ENCODE data around the gene ANKRD11.
"Not testable (repeated sequence)": the region's sequence is repeated elsewhere in the genome, so short reads cannot be mapped to it uniquely, and the experiment has no call there.

The ANKRD11 gene

DNA sequence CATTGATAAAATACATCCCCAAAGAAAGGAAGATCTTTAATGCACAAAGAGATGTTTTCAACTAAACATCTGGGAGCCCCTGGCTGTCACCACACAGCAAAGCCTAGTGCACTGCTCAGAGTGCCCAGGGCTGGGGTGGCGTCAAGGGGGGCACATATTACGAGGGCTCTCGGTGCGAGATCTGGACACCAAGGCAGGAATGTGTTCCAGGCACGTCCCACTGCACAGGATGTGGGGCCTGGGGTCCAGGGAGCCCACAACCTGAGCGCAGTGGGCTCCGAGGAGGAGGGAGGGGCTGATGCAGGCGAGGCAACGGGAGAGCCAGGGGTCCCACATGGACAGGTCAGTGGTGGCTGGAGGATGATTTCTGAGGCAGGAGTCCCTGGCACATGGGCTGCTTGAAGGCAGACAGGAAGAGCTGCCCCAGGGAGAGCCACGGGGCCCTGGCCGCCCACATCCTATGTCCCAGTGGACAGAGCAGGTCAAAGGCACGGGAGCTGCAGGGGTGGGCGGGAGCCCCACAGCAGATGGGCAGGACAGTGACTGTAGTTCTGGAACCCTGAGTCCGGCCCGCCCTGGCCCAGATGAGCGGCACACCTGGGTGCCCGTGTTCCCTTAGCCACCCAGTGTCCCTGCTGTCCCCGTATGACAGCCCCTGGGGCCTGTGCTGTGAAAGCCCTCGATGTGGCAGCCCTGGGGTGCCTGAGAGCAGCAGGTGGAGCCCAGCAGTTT lies 216.5 kb downstream of the ANKRD11 start:
- peaks cover 34 to 89% of the 10 kb centered on the region in 2 donors for H3K36me3 ChIP-seq (ENCODE audit: control insufficient read depth in 1 of 2, insufficient read depth in 2 of 2, low read length in 2 of 2)
- no peak overlapping the region for H3K4me3 ChIP-seq (ENCODE audit: low read depth in 1 of 2, low read length in 2 of 2)
- no peaks in the 10 kb centered on the region for H3K4me1 ChIP-seq (ENCODE audit: control insufficient read depth in 1 of 2, insufficient read depth in 2 of 2, low read length in 2 of 2)
- no peaks in the 10 kb centered on the region for H3K27me3 ChIP-seq (ENCODE audit: low read depth, low read length)
- H3K9me3 ChIP-seq (ENCODE audit: control insufficient read depth in 1 of 2, low read length in 2 of 2): no peaks in the 10 kb centered on the region
- no peak overlapping the region for H3K27ac ChIP-seq (ENCODE audit: low read length)

DNA sequence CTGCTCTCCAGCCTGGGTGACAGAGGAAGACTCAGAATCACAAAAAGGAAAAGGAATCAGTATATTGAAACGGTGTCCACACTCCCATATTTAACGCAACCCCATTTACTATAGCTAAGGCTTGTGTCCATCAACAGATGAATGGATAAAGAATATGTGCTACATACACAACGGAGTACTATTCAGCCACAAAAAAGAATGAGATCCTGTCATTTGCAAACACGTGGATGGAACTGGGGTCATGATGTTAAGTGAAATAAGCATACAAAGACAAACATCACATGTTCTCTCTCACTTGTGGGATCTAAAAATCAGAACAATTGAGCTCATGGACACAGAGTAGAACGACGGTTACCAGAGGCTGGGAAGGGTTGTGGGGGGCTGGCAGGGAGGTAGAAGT lies 217.7 kb downstream of the ANKRD11 start:
- no peaks in the 10 kb centered on the region for H3K9me3 ChIP-seq (ENCODE audit: control insufficient read depth in 1 of 2, low read length in 2 of 2)
- peaks cover 32 to 81% of the 10 kb centered on the region in 2 donors for H3K36me3 ChIP-seq (ENCODE audit: control insufficient read depth in 1 of 2, insufficient read depth in 2 of 2, low read length in 2 of 2)
- no peak overlapping the region for H3K27ac ChIP-seq (ENCODE audit: low read length)
- no peaks in the 10 kb centered on the region for H3K4me1 ChIP-seq (ENCODE audit: control insufficient read depth in 1 of 2, insufficient read depth in 2 of 2, low read length in 2 of 2)
- no peaks in the 10 kb centered on the region for H3K27me3 ChIP-seq (ENCODE audit: low read depth, low read length)
- no peak overlapping the region for H3K4me3 ChIP-seq (ENCODE audit: low read depth in 1 of 2, low read length in 2 of 2)

DNA sequence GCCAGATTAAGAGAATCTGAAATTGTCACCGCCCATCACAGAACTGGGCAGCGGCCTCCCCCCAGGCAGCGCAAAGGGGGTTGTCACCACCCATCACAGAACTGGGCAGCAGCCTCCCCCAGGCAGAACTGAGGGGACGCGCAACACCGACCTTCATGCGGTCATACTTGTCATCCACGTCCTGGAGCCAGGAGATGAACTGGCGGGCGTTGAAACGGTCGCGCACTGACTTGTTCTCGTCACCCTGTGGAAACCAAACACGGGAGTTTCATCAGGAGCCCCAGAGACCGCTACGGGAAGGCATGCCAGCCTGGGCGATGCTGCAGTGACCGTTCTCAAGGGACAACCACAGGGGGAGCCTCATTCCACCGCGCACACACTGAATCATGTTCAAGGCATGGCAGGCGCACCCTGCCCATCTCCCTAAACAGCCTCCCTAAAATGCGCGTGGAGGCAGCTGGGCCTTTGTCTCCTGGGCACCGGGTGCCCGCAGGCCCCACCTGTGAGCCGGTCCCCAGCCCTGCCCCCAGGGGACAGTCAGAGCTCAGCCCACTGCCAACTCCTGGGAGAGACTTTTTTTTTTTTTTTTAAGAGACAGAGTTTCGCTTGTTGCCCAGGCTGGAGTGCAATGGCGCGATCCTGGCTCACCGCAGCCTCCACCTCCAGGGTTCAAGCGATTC lies 219.6 kb downstream of the ANKRD11 start:
- Histone ChIP-seq H3K27ac (ENCODE audit: low read length) (no peak overlapping the region), H3K4me3 (ENCODE audit: low read depth in 1 of 2, low read length in 2 of 2) (no peak overlapping the region), H3K27me3 (ENCODE audit: low read depth, low read length) (no peaks in the 10 kb centered on the region), H3K4me1 (ENCODE audit: control insufficient read depth in 1 of 2, insufficient read depth in 2 of 2, low read length in 2 of 2) (no peaks in the 10 kb centered on the region), H3K36me3 (ENCODE audit: control insufficient read depth in 1 of 2, insufficient read depth in 2 of 2, low read length in 2 of 2) (peaks cover 32 to 79% of the 10 kb centered on the region in 2 donors), H3K9me3 (ENCODE audit: control insufficient read depth in 1 of 2, low read length in 2 of 2) (no peaks in the 10 kb centered on the region)

DNA sequence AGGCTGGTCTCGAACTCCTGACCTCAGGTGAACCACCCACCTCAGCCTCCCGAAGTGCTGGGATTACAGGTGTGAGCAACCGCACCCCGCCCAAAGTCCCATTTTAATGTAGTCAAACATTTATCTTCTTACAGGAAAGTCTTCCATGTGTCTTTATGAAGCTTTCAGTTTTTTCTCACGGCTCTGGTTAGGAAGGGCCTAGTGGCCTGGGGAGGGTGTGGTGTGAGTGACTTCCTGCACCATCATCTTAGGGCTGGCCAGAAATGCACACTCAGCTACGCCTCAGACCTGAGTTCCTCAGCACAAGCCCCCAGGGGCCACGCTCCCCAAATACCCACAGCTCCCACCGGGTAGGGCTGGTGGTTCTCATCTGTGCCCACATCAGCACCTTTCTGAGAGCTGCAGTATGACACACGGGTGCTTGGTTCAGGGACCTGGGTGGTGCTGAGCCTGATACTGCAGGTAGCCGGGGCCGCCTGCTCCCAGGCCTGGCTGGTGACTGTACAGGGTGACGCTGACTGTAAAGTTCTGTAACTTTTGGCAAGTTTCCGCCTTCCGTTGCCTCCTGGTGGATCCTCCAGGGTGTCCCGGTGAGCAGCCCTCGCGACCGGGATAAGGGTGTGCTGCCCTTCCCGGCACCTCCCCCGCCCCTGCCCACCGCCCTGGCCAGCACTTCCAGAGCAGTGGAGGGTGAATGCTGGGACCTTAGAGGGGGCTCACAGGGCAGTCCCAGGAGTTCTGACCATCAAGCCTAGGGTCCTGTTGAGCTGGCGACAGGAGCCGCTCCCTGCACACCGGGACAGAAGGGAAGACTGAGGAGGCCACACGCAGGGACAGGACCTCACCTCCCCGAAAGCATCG lies 220.3 kb downstream of the ANKRD11 start:
- Histone ChIP-seq H3K27me3 (ENCODE audit: low read depth, low read length) (no peaks in the 10 kb centered on the region), H3K27ac (ENCODE audit: low read length) (no peak overlapping the region), H3K4me3 (ENCODE audit: low read depth in 1 of 2, low read length in 2 of 2) (no peak overlapping the region), H3K9me3 (ENCODE audit: control insufficient read depth in 1 of 2, low read length in 2 of 2) (no peaks in the 10 kb centered on the region), H3K36me3 (ENCODE audit: control insufficient read depth in 1 of 2, insufficient read depth in 2 of 2, low read length in 2 of 2) (peaks cover 26 to 79% of the 10 kb centered on the region in 2 donors), H3K4me1 (ENCODE audit: control insufficient read depth in 1 of 2, insufficient read depth in 2 of 2, low read length in 2 of 2) (no peaks in the 10 kb centered on the region)

DNA sequence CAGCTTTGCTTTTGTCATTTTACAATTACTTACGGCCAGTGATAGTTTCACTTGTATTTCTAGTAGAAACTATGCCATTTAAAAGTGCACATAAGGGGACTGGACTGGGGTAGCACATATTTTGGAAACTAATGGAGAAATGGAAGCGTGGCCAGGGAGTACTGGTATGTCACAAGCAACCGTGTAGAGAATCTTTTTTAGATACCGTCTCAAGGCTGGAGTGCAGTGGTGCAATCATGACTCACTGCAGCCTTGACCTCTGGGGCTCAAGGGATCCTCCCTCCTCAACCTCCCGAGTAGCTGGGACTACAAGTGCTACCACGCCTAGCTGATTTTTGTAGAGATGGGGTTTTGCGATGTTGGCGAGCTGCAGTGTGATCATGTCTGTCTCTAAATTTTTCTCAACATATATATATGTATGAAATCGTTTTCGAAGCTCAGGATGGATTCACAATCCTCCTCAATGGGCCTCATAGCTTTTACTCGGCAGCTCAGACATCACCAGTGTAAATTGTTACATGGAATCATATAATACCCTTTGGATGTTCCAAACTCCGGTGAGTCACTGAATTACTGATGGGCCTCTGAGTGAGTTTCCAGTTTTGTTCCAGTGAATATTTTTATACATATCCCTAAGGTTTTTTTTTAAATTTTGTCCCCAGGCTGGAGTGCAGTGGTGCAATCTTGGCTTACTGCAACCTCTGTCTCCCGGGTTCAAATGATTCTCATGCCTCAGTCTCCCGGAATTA lies 221.2 kb downstream of the ANKRD11 start:
- H3K36me3 ChIP-seq (ENCODE audit: control insufficient read depth in 1 of 2, insufficient read depth in 2 of 2, low read length in 2 of 2): peaks cover 21 to 74% of the 10 kb centered on the region in 2 donors
- no peaks in the 10 kb centered on the region for H3K4me1 ChIP-seq (ENCODE audit: control insufficient read depth in 1 of 2, insufficient read depth in 2 of 2, low read length in 2 of 2)
- no peak overlapping the region for H3K27ac ChIP-seq (ENCODE audit: low read length)
- H3K27me3 ChIP-seq (ENCODE audit: low read depth, low read length): no peaks in the 10 kb centered on the region
- H3K4me3 ChIP-seq (ENCODE audit: low read depth in 1 of 2, low read length in 2 of 2): no peak overlapping the region
- H3K9me3 ChIP-seq (ENCODE audit: control insufficient read depth in 1 of 2, low read length in 2 of 2): no peaks in the 10 kb centered on the region

DNA sequence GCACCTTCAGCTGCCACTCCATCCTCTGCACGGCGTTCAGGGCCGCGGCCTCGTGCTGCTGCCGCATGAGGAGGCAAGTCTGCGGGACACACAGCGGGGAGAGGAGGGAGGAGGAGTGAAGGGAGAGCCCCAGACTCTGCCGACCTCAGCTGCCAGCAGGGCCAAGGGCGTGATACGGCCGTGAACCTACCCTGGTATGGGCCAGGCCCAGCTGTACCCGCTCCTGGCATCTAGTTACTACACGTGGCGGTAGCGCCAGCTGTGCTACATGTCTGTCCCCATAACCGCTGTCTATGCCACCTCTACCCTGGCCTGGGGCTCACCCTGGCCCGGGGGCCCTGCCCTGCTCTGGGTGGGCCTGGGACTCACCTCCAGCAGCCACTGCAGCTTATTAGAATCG lies 221.8 kb downstream of the ANKRD11 start:
- no peak overlapping the region for H3K27ac ChIP-seq (ENCODE audit: low read length)
- H3K9me3 ChIP-seq (ENCODE audit: control insufficient read depth in 1 of 2, low read length in 2 of 2): no peaks in the 10 kb centered on the region
- H3K4me3 ChIP-seq (ENCODE audit: low read depth in 1 of 2, low read length in 2 of 2): no peak overlapping the region
- no peaks in the 10 kb centered on the region for H3K4me1 ChIP-seq (ENCODE audit: control insufficient read depth in 1 of 2, insufficient read depth in 2 of 2, low read length in 2 of 2)
- peaks cover 21 to 68% of the 10 kb centered on the region in 2 donors for H3K36me3 ChIP-seq (ENCODE audit: control insufficient read depth in 1 of 2, insufficient read depth in 2 of 2, low read length in 2 of 2)
- H3K27me3 ChIP-seq (ENCODE audit: low read depth, low read length): no peaks in the 10 kb centered on the region

DNA sequence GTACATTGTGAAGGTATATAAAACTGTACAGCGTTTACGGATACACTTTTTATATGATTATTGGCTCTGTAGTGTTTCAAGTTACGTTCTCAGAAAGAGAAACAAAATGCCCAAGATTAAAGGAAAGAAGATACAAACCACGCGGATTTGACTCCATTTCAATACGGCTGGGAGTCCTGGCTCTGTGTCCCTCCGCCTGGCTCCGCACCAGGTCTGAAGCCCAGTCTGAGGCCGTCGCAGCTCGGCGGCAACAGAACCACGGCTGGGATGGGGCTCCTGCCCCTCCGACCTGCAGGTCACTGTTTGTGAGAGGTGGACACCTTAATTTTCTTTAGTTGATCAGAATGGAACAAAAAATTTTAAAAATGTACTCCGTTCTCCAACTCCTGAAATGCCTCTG lies 222.6 kb downstream of the ANKRD11 start:
- H3K27me3 ChIP-seq (ENCODE audit: low read depth, low read length); H3K9me3 ChIP-seq (ENCODE audit: control insufficient read depth in 1 of 2, low read length in 2 of 2); H3K4me3 ChIP-seq (ENCODE audit: low read depth in 1 of 2, low read length in 2 of 2); H3K27ac ChIP-seq (ENCODE audit: low read length); H3K4me1 ChIP-seq (ENCODE audit: control insufficient read depth in 1 of 2, insufficient read depth in 2 of 2, low read length in 2 of 2): not testable (repeated sequence)
- H3K36me3 ChIP-seq (ENCODE audit: control insufficient read depth in 1 of 2, insufficient read depth in 2 of 2, low read length in 2 of 2): peaks cover 16 to 60% of the 10 kb centered on the region in 2 donors

DNA sequence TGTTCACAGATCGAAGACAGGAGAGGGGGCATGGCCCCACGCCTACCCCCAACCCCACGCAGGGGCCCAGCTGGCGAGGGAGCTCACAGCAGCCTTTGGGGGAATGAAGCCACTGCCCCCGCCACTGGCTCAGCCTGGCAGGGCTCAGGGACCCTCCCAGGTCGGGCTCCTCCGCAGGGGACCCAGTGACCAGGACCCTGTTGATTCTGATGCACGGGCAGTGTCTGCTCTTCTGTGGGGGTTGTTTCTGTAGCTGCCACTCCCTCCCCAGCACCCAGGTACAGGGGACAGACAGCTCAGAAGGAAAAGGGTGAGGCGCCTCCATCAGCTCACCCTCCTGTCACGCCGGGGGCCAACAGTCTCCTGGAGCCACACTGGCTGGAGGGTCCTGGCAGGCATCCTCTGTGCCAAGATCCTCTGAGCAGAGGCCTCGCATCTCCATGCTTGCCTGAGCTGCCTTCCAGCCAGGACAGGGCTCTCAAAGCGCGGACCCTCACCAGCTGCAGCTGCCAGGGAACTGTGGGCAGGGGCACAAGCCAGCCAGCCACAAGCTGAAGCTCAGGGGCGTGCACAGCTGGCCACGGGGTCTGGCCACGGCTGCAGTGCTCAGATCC lies 223.7 kb downstream of the ANKRD11 start:
- Histone ChIP-seq H3K36me3 (ENCODE audit: control insufficient read depth in 1 of 2, insufficient read depth in 2 of 2, low read length in 2 of 2) (peaks cover 13 to 55% of the 10 kb centered on the region in 2 donors), H3K9me3 (ENCODE audit: control insufficient read depth in 1 of 2, low read length in 2 of 2) (peaks cover 0 to 3% of the 10 kb centered on the region in 2 donors), H3K4me1 (ENCODE audit: control insufficient read depth in 1 of 2, insufficient read depth in 2 of 2, low read length in 2 of 2) (no peaks in the 10 kb centered on the region), H3K27me3 (ENCODE audit: low read depth, low read length) (no peaks in the 10 kb centered on the region), H3K27ac (ENCODE audit: low read length) (no peak overlapping the region), H3K4me3 (ENCODE audit: low read depth in 1 of 2, low read length in 2 of 2) (no peak overlapping the region)

DNA sequence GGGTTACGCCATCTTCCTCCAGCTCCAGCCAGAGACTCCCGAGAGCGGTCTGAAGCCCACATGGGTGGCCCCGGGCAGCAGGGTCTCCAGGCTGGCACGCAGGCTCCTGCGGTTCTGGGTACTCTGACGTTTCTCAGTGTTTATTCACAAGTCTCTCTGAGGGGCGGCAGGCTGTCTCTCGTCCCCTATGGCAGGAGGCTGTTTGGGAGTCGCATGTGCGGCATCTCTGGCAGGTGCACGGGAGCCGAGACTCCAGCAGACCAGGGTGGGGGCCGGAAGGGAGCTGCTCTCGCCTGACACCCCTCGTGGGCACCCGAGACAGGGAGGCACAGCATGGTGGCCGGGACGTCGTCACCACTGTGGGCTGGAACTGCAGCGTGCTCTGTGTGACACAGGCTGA lies 224.7 kb downstream of the ANKRD11 start:
- Histone ChIP-seq H3K36me3 (ENCODE audit: control insufficient read depth in 1 of 2, insufficient read depth in 2 of 2, low read length in 2 of 2) (peaks cover 13 to 45% of the 10 kb centered on the region in 2 donors), H3K27ac (ENCODE audit: low read length) (no peak overlapping the region)

DNA sequence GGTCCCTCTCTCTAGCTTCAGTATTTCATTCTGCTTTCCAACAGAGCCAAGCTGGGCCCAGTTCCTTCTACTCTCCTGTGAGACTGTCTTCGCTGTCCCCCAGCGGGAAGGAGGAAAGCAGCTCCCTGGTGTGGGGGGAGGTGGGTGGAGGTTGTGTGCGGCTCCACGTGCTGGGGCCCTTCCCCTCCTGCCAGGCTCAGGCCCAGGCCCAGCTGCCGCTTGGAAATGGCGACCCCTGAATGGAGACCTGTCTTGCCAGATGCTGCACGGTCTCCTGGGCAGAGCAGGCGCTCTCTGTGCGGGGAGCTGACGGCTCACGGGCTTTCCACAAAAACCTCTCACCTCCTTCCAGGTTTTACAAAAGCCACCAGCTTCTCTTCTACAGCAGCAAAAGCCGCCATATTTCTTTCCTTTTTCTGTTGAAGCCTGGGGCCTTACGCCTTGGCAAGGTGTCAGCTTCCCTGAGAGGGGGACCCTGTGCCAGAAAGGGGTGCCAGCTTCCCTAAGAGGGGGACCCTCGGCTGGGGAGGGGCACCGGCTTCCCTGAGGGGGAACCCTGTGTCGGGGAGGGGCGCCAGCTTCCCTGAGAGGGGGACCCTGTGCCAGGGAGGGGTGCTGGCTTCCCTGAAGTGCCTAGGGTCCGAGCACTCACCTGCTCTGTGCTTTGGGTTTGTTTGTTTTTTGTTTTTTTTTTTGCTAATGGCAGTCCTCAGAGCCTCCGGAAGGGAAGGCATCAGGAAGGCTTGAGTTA lies 225.4 kb downstream of the ANKRD11 start:
- H3K4me3 ChIP-seq (ENCODE audit: low read depth in 1 of 2, low read length in 2 of 2): no peak overlapping the region
- peaks cover 11 to 39% of the 10 kb centered on the region in 2 donors for H3K36me3 ChIP-seq (ENCODE audit: control insufficient read depth in 1 of 2, insufficient read depth in 2 of 2, low read length in 2 of 2)
- H3K4me1 ChIP-seq (ENCODE audit: control insufficient read depth in 1 of 2, insufficient read depth in 2 of 2, low read length in 2 of 2): no peaks in the 10 kb centered on the region
- H3K27me3 ChIP-seq (ENCODE audit: low read depth, low read length): no peaks in the 10 kb centered on the region
- H3K27ac ChIP-seq (ENCODE audit: low read length): no peak overlapping the region
- peaks cover 0 to 3% of the 10 kb centered on the region in 2 donors for H3K9me3 ChIP-seq (ENCODE audit: control insufficient read depth in 1 of 2, low read length in 2 of 2)

More for the DNA sequence above, 224.7 kb downstream of the ANKRD11 start:
- H3K27me3 ChIP-seq (ENCODE audit: low read depth, low read length): no peaks in the 10 kb centered on the region
- no peak overlapping the region for H3K4me3 ChIP-seq (ENCODE audit: low read depth in 1 of 2, low read length in 2 of 2)
- H3K4me1 ChIP-seq (ENCODE audit: control insufficient read depth in 1 of 2, insufficient read depth in 2 of 2, low read length in 2 of 2): no peaks in the 10 kb centered on the region
- peaks cover 0 to 3% of the 10 kb centered on the region in 2 donors for H3K9me3 ChIP-seq (ENCODE audit: control insufficient read depth in 1 of 2, low read length in 2 of 2)

All from muscle layer of duodenum (tissue), 2 donors.